ENCODE data around the gene SLC38A1.

GRCh38 chr12:46244273-46244915 lies 24.4 kb downstream of the SLC38A1 start:
- TF ChIP-seq POLR2AphosphoS5 (IDR thresholded peaks at IDR 0.05; ENCODE audit: low read depth, low read length), result peak; percentile 33; the same call in 1 of the 2 replicates
- TF ChIP-seq POLR2A (IDR thresholded peaks at IDR 0.05; ENCODE audit: low read depth, low read length), result no peak
- TF ChIP-seq PAX5 (IDR thresholded peaks at IDR 0.05; ENCODE audit: insufficient read depth, low read length, severe bottlenecking), result no peak
- TF ChIP-seq TAF1 (IDR thresholded peaks at IDR 0.05; ENCODE audit: low read depth, low read length), result no peak
- no peak for TF ChIP-seq SPI1 (IDR thresholded peaks at IDR 0.05; ENCODE audit: low read depth, low read length)
